HepG2 (cell line): ENCODE measurements around the gene RSF1. TPM values are rescaled to one million over a fixed set of nuclear protein-coding genes. Genes with fewer than 3 reads are reported as not detected.

Experiments
- ATAC-seq: fragments of 200-7000 bp; cut with Tn5 transposase; 3 replicates; pipeline ENCODE4 v1.9.1; 2020; ENCODE audit warnings: mild to moderate bottlenecking, moderate library complexity
- BruUV-seq: library from RNA; stranded (reverse); fragments of 400-500 nt; replicated peaks from 2 replicates; lab custom pipeline; 2021; lab: Mats Ljungman, UMichigan
- CTCF ChIA-PET: fragments of 300-600 bp; formaldehyde crosslinking; extraction: SDS; loops from one replicate; lab custom pipeline; 2021; ENCODE audit warnings: low total read pairs, inconsistent platforms, low intra/inter-chr PET ratio; lab: Yijun Ruan, JAX
- POLR2A ChIA-PET: fragments of 350-600 bp; sonication (Branson Sonifier 250); formaldehyde crosslinking; loops from one replicate; lab custom pipeline; 2020; ENCODE audit warnings: antibody characterized with exemption, inconsistent platforms; lab: Yijun Ruan, JAX
- DNase-seq: peaks from one replicate; pipeline ENCODE4 v3.0.0-alpha.2; 2015; ENCODE audit warnings: low spot score
- FAIRE-seq: peaks from 3 replicates; lab custom pipeline; 2011; peaks lifted over from hg19 to GRCh38; lab: Jason Lieb, UNC
- H2AFZ ChIP-seq: one replicate; pipeline ENCODE4 v1.6.1; 2011; ENCODE audit warnings: low read length, inconsistent platforms
- H3K27ac ChIP-seq: fragments of 300-600 bp; 3 replicates; pipeline ENCODE4 v1.8.0; 2011; ENCODE audit warnings: mixed run types, mild to moderate bottlenecking, mixed read lengths, low read length, inconsistent platforms; ENCODE audit not compliant: insufficient read depth; ENCODE audit errors: extremely low read length
- H3K27me3 ChIP-seq, 2 experiments: fragments of 200-600 bp in 1 of 2; 2 replicates in 1 of 2; 3 replicates in 1 of 2; pipeline versions ENCODE4 v1.6.0 to v1.8.0; 2011; ENCODE audit warnings: low read length in 2 of 2, mild to moderate bottlenecking in 2 of 2, moderate library complexity in 2 of 2, inconsistent platforms in 1 of 2; ENCODE audit not compliant: insufficient read depth in 2 of 2, control insufficient read depth in 1 of 2
- H3K36me3 ChIP-seq, 2 experiments: fragments of 200-600 bp in 1 of 2; replicated peaks in 1 of 2; 2 replicates in 1 of 2; 3 replicates in 1 of 2; pipeline versions ENCODE4 v1.5.1 to v1.8.0; 2011; ENCODE audit warnings: low read length in 2 of 2, inconsistent platforms in 1 of 2; ENCODE audit not compliant: insufficient read depth in 2 of 2, control insufficient read depth in 1 of 2
- H3K4me1 ChIP-seq: 2 replicates; pipeline ENCODE4 v1.5.1; 2012; ENCODE audit warnings: low read length, inconsistent platforms; ENCODE audit not compliant: insufficient read depth
- H3K4me2 ChIP-seq: 2 replicates; pipeline ENCODE4 v1.6.0; 2011; ENCODE audit warnings: low read depth, low read length, inconsistent platforms
- H3K4me3 ChIP-seq, 3 experiments: fragments of 200-600 bp in 1 of 3; sonication (generic), shearing (Covaris generic) in 1 of 3; replicated peaks in 1 of 3; 2 replicates each; pipeline ENCODE4 v1.5.1; 2011 to 2016; ENCODE audit warnings: low read length in 3 of 3, inconsistent platforms in 2 of 3, low read depth in 2 of 3, mild to moderate bottlenecking in 2 of 3, control low read depth in 1 of 3, mixed read lengths in 1 of 3; ENCODE audit not compliant: insufficient read depth in 1 of 3
- H3K79me2 ChIP-seq: one replicate; pipeline ENCODE4 v1.6.1; 2011; ENCODE audit warnings: low read length, inconsistent platforms; ENCODE audit not compliant: insufficient read depth
- H3K9ac ChIP-seq: 2 replicates; pipeline ENCODE4 v1.6.0; 2011; ENCODE audit warnings: mild to moderate bottlenecking, low read depth, low read length, inconsistent platforms; ENCODE audit not compliant: insufficient read depth
- H3K9me3 ChIP-seq: 2 replicates; pipeline ENCODE4 v1.5.1; 2012; ENCODE audit warnings: mild to moderate bottlenecking, low read length
- H4K20me1 ChIP-seq: 2 replicates; pipeline ENCODE4 v1.6.0; 2011; ENCODE audit warnings: inconsistent platforms, mild to moderate bottlenecking, low read length, moderate library complexity; ENCODE audit not compliant: insufficient read depth
- ETV6 ChIP-seq: sonication (generic); formaldehyde crosslinking; conservative IDR thresholded peaks from 2 replicates; pipeline ENCODE4 v1.4.0; 2020; ENCODE audit warnings: missing genetic modification reagents
- KLF11 ChIP-seq: IDR thresholded peaks from 2 replicates; pipeline ENCODE4 v1.6.1; 2016; ENCODE audit warnings: missing compliant biosample characterization
- PCBP2 ChIP-seq: fragments of 200-400 bp; formaldehyde crosslinking; optimal IDR thresholded peaks from 2 replicates; pipeline ENCODE3; 2018; ENCODE audit warnings: low read length, low read depth; ENCODE audit not compliant: poor library complexity, severe bottlenecking
- SMYD3 ChIP-seq: sonication (generic); formaldehyde crosslinking; IDR thresholded peaks from 2 replicates; pipeline ENCODE4 v1.8.1; 2023; ENCODE audit warnings: mild to moderate bottlenecking, missing genetic modification reagents
- ZNF512 ChIP-seq: sonication (generic); formaldehyde crosslinking; IDR thresholded peaks from 2 replicates; pipeline ENCODE4 v1.4.0; 2020; ENCODE audit warnings: mild to moderate bottlenecking, missing genetic modification reagents
- WGBS: methylation state at CpG from one replicate; pipeline ENCODE4 v1.1.6; 2017; ENCODE audit warnings: low lambda C conversion rate; 5-methylcytosine and 5-hydroxymethylcytosine counted together
- in situ Hi-C: cut with HindIII; loops from 2 replicates; pipeline ENCODE4 v1.10.0; 2017; ENCODE audit warnings: low pct_unique_long_range_greater_than_20kb; ENCODE audit not compliant: extremely low pct_ligation_motif_present
- intact Hi-C: fragments of 100-400 bp; cut with micrococcal nuclease; formaldehyde crosslinking; loops from one replicate; pipeline ENCODE4 v1.10.0; 2022; ENCODE audit not compliant: unreplicated experiment
- polyA plus RNA-seq, 8 experiments: library from polyadenylated mRNA; depleted of rRNA in 3 of 8; stranded (reverse) in 7 of 8; unstranded in 1 of 8; fragments of >200 nt; fragmentation: Illumina TruSeq in 4 of 8; extraction: Trizol in 4 of 8; gene quantifications; 2 replicates each; pipeline versions ENCODE4 v1.2.1 to v1.2.3, GENCODE V29; 2011 to 2016; ENCODE audit warnings: low read depth in 4 of 8, missing spikeins in 1 of 8, mixed read lengths in 1 of 8; ENCODE audit not compliant: insufficient read depth in 1 of 8
- total RNA-seq, 5 experiments: library from RNA; depleted of rRNA; stranded (reverse); fragments of >200 nt; fragmentation: Illumina TruSeq; extraction: Trizol; gene quantifications; 2 replicates each; pipeline ENCODE4 v1.2.3, GENCODE V29; 2016; ENCODE audit warnings: low read depth in 1 of 5
- TF ChIP-seq, protein P1 (sequence below): sonication (generic); formaldehyde crosslinking; IDR thresholded peaks from 2 replicates; pipeline ENCODE4 v1.4.0; 2020; ENCODE audit warnings: low read depth, missing genetic modification reagents

RSF1 gene
- total and polyA plus RNA-seq, 2 of the 13 experiments (the other 11 are each of a cell fraction or from before 2014, with no cell fraction given): 15.5 to 33.1 TPM

DNA sequence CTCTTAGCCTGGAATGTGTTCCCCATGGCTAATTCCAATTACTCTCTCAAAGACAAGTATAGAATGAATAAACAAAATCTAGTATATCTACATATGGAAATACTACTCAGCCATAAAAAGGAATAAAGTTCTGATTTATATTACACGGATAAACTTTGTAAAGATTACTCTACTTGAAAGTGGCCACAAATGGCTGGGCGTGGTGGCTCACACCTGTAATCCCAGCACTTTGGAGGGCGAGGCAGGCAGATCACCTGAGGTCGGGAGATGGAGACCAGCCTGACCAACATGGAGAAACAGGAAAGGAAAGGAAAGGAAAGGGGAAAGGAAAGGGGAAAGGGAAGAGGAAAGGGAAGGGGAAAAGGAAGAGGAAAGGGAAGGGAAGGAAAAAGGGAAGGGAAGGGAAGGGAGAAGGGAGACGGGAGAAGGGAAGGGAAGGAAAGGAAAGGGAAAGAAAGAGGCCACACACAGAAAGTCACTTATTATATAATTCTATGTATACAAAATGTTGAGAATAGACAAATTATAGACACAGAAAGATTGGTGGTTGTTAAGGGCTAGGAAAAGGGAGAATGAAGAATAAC is 92.2 kb downstream of the RSF1 start:
- intact Hi-C loops (loop anchor here (2.0 kb wide), 1 partner anchor 13 kb away; no protein-coding TSS in a partner anchor), in situ Hi-C loops (no loop called here)
- Histone ChIP-seq H3K27me3 (no peaks in the 10 kb centered on the region), H2AFZ (no peak overlapping the region), H3K79me2 (no peaks in the 10 kb centered on the region), H3K4me1 (peaks cover 34% of the 10 kb centered on the region), H3K9ac (no peak overlapping the region), H4K20me1 (no peaks in the 10 kb centered on the region), H3K9me3 (peaks cover 19% of the 10 kb centered on the region), H3K4me2 (no peak overlapping the region), H3K27ac (no peak overlapping the region), H3K36me3 (peaks cover 5 to 12% of the 10 kb centered on the region in 2 experiments; a peak in 4 of 5 replicates), H3K4me3 (no peak overlapping the region)
- WGBS: 98% methylated on average over 5 of the region's 5 CpGs
- ChIA-PET POLR2A (no interaction called here), CTCF (no interaction called here)
- DNase-seq (no peak), FAIRE-seq (no peak), ATAC-seq (no peak)
- BruUV-seq: no TSS peak
- peak; percentile 83; the same call in 1 of the 2 replicates for TF ChIP-seq ZNF512 (CRISPR knock-in tag)
- peak; percentile 88 for TF ChIP-seq PCBP2
- TF ChIP-seq SMYD3 (CRISPR knock-in tag): no peak

- FAIRE-seq: no peak
- 89% methylated on average over 2 of the region's 2 CpGs for WGBS
- ChIA-PET POLR2A (no interaction called here), CTCF (no interaction called here)
- DNase-seq: no peak
- intact Hi-C loops (no loop called here), in situ Hi-C loops (no loop called here)
- BruUV-seq: no TSS peak
- peaks cover 5 to 24% of the 10 kb centered on the region in 2 experiments; a peak in 4 of 5 replicates for H3K36me3 ChIP-seq
- peaks cover 14% of the 10 kb centered on the region for H3K9me3 ChIP-seq
- no peak for ATAC-seq
- H3K27me3 ChIP-seq: no peaks in the 10 kb centered on the region
- no peak overlapping the region for H3K27ac ChIP-seq
- no peak overlapping the region for H3K4me3 ChIP-seq
- no peaks in the 10 kb centered on the region for H4K20me1 ChIP-seq
- no peak overlapping the region for H2AFZ ChIP-seq
- no peak overlapping the region for H3K4me2 ChIP-seq
- H3K4me1 ChIP-seq: peaks cover 21% of the 10 kb centered on the region
- H3K9ac ChIP-seq: no peak overlapping the region
- no peaks in the 10 kb centered on the region for H3K79me2 ChIP-seq
- TF ChIP-seq, protein P1, sequence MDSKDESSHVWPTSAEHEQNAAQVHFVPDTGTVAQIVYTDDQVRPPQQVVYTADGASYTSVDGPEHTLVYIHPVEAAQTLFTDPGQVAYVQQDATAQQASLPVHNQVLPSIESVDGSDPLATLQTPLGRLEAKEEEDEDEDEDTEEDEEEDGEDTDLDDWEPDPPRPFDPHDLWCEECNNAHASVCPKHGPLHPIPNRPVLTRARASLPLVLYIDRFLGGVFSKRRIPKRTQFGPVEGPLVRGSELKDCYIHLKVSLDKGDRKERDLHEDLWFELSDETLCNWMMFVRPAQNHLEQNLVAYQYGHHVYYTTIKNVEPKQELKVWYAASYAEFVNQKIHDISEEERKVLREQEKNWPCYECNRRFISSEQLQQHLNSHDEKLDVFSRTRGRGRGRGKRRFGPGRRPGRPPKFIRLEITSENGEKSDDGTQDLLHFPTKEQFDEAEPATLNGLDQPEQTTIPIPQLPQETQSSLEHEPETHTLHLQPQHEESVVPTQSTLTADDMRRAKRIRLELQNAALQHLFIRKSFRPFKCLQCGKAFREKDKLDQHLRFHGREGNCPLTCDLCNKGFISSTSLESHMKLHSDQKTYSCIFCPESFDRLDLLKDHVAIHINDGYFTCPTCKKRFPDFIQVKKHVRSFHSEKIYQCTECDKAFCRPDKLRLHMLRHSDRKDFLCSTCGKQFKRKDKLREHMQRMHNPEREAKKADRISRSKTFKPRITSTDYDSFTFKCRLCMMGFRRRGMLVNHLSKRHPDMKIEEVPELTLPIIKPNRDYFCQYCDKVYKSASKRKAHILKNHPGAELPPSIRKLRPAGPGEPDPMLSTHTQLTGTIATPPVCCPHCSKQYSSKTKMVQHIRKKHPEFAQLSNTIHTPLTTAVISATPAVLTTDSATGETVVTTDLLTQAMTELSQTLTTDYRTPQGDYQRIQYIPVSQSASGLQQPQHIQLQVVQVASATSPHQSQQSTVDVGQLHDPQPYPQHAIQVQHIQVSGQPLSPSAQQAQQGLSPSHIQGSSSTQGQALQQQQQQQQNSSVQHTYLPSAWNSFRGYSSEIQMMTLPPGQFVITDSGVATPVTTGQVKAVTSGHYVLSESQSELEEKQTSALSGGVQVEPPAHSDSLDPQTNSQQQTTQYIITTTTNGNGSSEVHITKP (CRISPR knock-in tag): no peak
- TF ChIP-seq KLF11 (CRISPR knock-in tag): no peak
- no peak for TF ChIP-seq ETV6 (CRISPR knock-in tag)
Measured at GRCh38 chr11:77726524-77726923, 94.0 kb downstream of the RSF1 start.
